SK-N-SH (cell line): Measurements from ENCODE around the gene LRRC3B. TPM values are rescaled to one million over a fixed set of nuclear protein-coding genes. Genes with fewer than 3 reads are reported as not detected.

Experiments used
- CTCF ChIA-PET: fragments of 300-600, 350-600 bp; formaldehyde crosslinking; extraction: SDS; loops from one replicate; lab custom pipeline; 2021; lab: Yijun Ruan, JAX
- POLR2A ChIA-PET: fragments of 350-600 bp; sonication (Branson Sonifier 250); formaldehyde crosslinking; extraction: SDS; loops from one replicate; lab custom pipeline; 2020; ENCODE audit warnings: antibody characterized with exemption, inconsistent platforms; lab: Yijun Ruan, JAX
- DNase-seq: peaks from one replicate; pipeline ENCODE4 v3.0.0; 2012
- H2AFZ ChIP-seq: fragments of 200-600 bp; sonication (generic); 2 replicates; pipeline ENCODE4 v1.8.1; 2016; ENCODE audit warnings: antibody characterized with exemption, mild to moderate bottlenecking, low read depth
- H3F3A ChIP-seq: fragments of 200-600 bp; sonication (generic); replicated peaks from 2 replicates; pipeline ENCODE3; 2016; ENCODE audit warnings: antibody characterized with exemption, mild to moderate bottlenecking; ENCODE audit not compliant: insufficient read depth
- H3K27ac ChIP-seq, 2 experiments: fragments of 200-500 bp in 1 of 2; fragments of 200-600 bp in 1 of 2; sonication (Bioruptor generic) in 1 of 2; sonication (generic), shearing (Covaris generic) in 1 of 2; 2 replicates each; pipeline versions ENCODE4 v1.5.1 to v1.6.1; 2014 to 2016; ENCODE audit warnings: low read depth in 2 of 2, inconsistent platforms in 1 of 2, low read length in 1 of 2, mild to moderate bottlenecking in 1 of 2, mixed read lengths in 1 of 2
- H3K27me3 ChIP-seq: fragments of 200-600 bp; sonication (generic), shearing (Covaris generic); 2 replicates; pipeline ENCODE4 v1.6.1; 2016; ENCODE audit warnings: mixed run types; ENCODE audit not compliant: insufficient read depth
- H3K36me3 ChIP-seq, 2 experiments: fragments of 200-500 bp in 1 of 2; fragments of 200-600 bp in 1 of 2; sonication (Bioruptor generic) in 1 of 2; sonication (generic) in 1 of 2; replicated peaks in 1 of 2; 2 replicates each; pipeline versions ENCODE3 to v1.5.1; 2014 to 2016; ENCODE audit warnings: low read length in 1 of 2, mild to moderate bottlenecking in 1 of 2; ENCODE audit not compliant: insufficient read depth in 2 of 2, control insufficient read depth in 1 of 2
- H3K4me1 ChIP-seq, 2 experiments: fragments of 200-500 bp in 1 of 2; fragments of 200-600 bp in 1 of 2; sonication (Bioruptor generic) in 1 of 2; sonication (generic), shearing (Covaris generic) in 1 of 2; 2 replicates each; pipeline versions ENCODE4 v1.5.1 to v1.6.1; 2014 to 2016; ENCODE audit warnings: low read depth in 1 of 2, low read length in 1 of 2, mixed run types in 1 of 2; ENCODE audit not compliant: insufficient read depth in 2 of 2, control insufficient read depth in 1 of 2
- H3K4me2 ChIP-seq: fragments of 200-600 bp; sonication (generic), shearing (Covaris generic); 2 replicates; pipeline ENCODE4 v1.6.1; 2017; ENCODE audit warnings: mixed run types
- H3K4me3 ChIP-seq, 2 experiments: fragments of 200-500 bp in 1 of 2; fragments of 200-600 bp in 1 of 2; sonication (Bioruptor generic) in 1 of 2; sonication (generic), shearing (Covaris generic) in 1 of 2; 2 replicates each; pipeline versions ENCODE4 v1.5.1 to v1.8.1; 2014 to 2016; ENCODE audit warnings: low read depth in 2 of 2, inconsistent platforms in 1 of 2, low read length in 1 of 2, mild to moderate bottlenecking in 1 of 2, mixed read lengths in 1 of 2, moderate library complexity in 1 of 2
- H3K79me2 ChIP-seq: fragments of 200-600 bp; sonication (generic); 2 replicates; pipeline ENCODE4 v1.8.1; 2017; ENCODE audit warnings: mild to moderate bottlenecking; ENCODE audit not compliant: insufficient read depth
- H3K9ac ChIP-seq: fragments of 200-600 bp; sonication (generic); 2 replicates; pipeline ENCODE4 v1.6.1; 2017; ENCODE audit warnings: mixed run types
- H3K9me2 ChIP-seq: fragments of 200-600 bp; sonication (generic); 2 replicates; pipeline ENCODE4 v1.6.1; 2017; ENCODE audit warnings: mixed run types
- H3K9me3 ChIP-seq: fragments of 200-600 bp; sonication (generic); 2 replicates; pipeline ENCODE4 v1.6.1; 2017; ENCODE audit warnings: mixed run types, mild to moderate bottlenecking, moderate library complexity
- H4K20me1 ChIP-seq: fragments of 200-600 bp; sonication (generic); 2 replicates; pipeline ENCODE4 v1.6.1; 2017; ENCODE audit warnings: mild to moderate bottlenecking, mixed run types; ENCODE audit not compliant: insufficient read depth
- CHD2 ChIP-seq: fragments of 150-350 bp; IDR thresholded peaks from 2 replicates; pipeline ENCODE4 v1.6.1; 2018; ENCODE audit warnings: low read length; ENCODE audit not compliant: partially characterized antibody
- FOXM1 ChIP-seq: IDR thresholded peaks from 2 replicates; pipeline ENCODE4 v1.4.0; 2012; ENCODE audit warnings: low read depth, mild to moderate bottlenecking
- JUND ChIP-seq: IDR thresholded peaks from 2 replicates; pipeline ENCODE4 v1.4.0; 2012
- MAX ChIP-seq: IDR thresholded peaks from 2 replicates; pipeline ENCODE4 v1.4.0; 2012; ENCODE audit warnings: low read depth
- PBX3 ChIP-seq: IDR thresholded peaks from 2 replicates; pipeline ENCODE4; 2012
- RAD21 ChIP-seq: IDR thresholded peaks from 2 replicates; pipeline ENCODE4 v1.6.1; 2012; ENCODE audit warnings: mild to moderate bottlenecking, low read length
- REST ChIP-seq: IDR thresholded peaks from 2 replicates; pipeline ENCODE4 v1.6.1; 2012; ENCODE audit warnings: mild to moderate bottlenecking, low read depth, low read length, moderate library complexity
- RFX5 ChIP-seq: IDR thresholded peaks from 2 replicates; pipeline ENCODE4 v1.6.1; 2012; ENCODE audit warnings: mild to moderate bottlenecking, improper control_type of control experiment, low read length
- RXRA ChIP-seq: IDR thresholded peaks from 2 replicates; pipeline ENCODE4 v1.4.0; 2012; ENCODE audit warnings: low read depth, mild to moderate bottlenecking, borderline replicate concordance
- WGBS: methylation state at CpG from one replicate; pipeline ENCODE4 v1.1.6; 2017; ENCODE audit warnings: low lambda C conversion rate; 5-methylcytosine and 5-hydroxymethylcytosine counted together
- polyA plus RNA-seq, 3 experiments: library from polyadenylated mRNA; depleted of rRNA; stranded (reverse); fragments of >200 nt; gene quantifications; 2 replicates each; pipeline ENCODE4 v1.2.3, GENCODE V29; 2012

Gene LRRC3B
- polyA plus RNA-seq (2012; rRNA removed): not detected in 2 replicates
- polyA plus RNA-seq (2012; cell fraction: cytosol; rRNA removed): not detected in 2 replicates
- polyA plus RNA-seq (2012; cell fraction: nucleus; rRNA removed): not detected in 2 replicates

- Histone ChIP-seq H3K4me1 (peaks cover 0 to 16% of the 10 kb centered on the region in 2 experiments; a peak in 1 of 4 replicates), H3K9me2 (no peaks in the 10 kb centered on the region), H3K79me2 (no peaks in the 10 kb centered on the region), H3K27ac (no peak within 1 kb of the TSS)
- TF ChIP-seq REST (no peak), RXRA (no peak), RFX5 (no peak), CHD2 (no peak), PBX3 (no peak), JUND (no peak), RAD21 (no peak)
- TF ChIP-seq, all 33 proteins: peak for 0
- H3K36me3 ChIP-seq: no peaks in the 10 kb centered on the region
- no peaks in the 10 kb centered on the region for H3K9me3 ChIP-seq
- 3% methylated on average over 49 of the region's 72 CpGs for WGBS
- H4K20me1 ChIP-seq: no peaks in the 10 kb centered on the region
- ChIA-PET POLR2A (no interaction called here), CTCF (no interaction called here)
- no peak within 1 kb of the TSS for H3K4me2 ChIP-seq
- no peaks in the 10 kb centered on the region for H3F3A ChIP-seq
- DNase-seq: peak; percentile 75
- peak within 1 kb of the TSS in 1 of 2 experiments; percentile 40; a peak in 1 of 4 replicates for H3K4me3 ChIP-seq
- H3K27me3 ChIP-seq: no peaks in the 10 kb centered on the region
- no peak within 1 kb of the TSS for H3K9ac ChIP-seq
- no peak within 1 kb of the TSS for H2AFZ ChIP-seq
Observed at GRCh38 chr3:26622621-26623418, at the start of gene LRRC3B. Gene LRRC3B, plus strand, starts transcription at chr3:26622772. Its CDS starts 86,901 bp downstream, at chr3:26709673.

GRCh38 chr3:26574766-26575165 is 47.8 kb upstream of the LRRC3B start:
- H3K79me2 ChIP-seq: no peaks in the 10 kb centered on the region
- H2AFZ ChIP-seq: no peak overlapping the region
- H3K4me2 ChIP-seq: no peak overlapping the region
- H3K27me3 ChIP-seq: no peaks in the 10 kb centered on the region
- DNase-seq: no peak
- no peak overlapping the region for H3K4me3 ChIP-seq
- no peaks in the 10 kb centered on the region for H3K36me3 ChIP-seq
- H3K27ac ChIP-seq: no peak overlapping the region
- H3K9ac ChIP-seq: no peak overlapping the region
- no peak for TF ChIP-seq MAX
- no peak for TF ChIP-seq FOXM1
- TF ChIP-seq RXRA: no peak
- ChIA-PET POLR2A (no interaction called here), CTCF (no interaction called here)
- H3K9me2 ChIP-seq: no peaks in the 10 kb centered on the region
- H3K4me1 ChIP-seq: no peaks in the 10 kb centered on the region
- H4K20me1 ChIP-seq: no peaks in the 10 kb centered on the region
- H3F3A ChIP-seq: no peaks in the 10 kb centered on the region
- H3K9me3 ChIP-seq: no peaks in the 10 kb centered on the region
